Measurements from ENCODE around the gene NCS1. TPM values are rescaled to one million over a fixed set of nuclear protein-coding genes. Genes with fewer than 3 reads are reported as not detected.

The NCS1 gene
- polyA plus RNA-seq, 3 donors: not detected

DNA sequence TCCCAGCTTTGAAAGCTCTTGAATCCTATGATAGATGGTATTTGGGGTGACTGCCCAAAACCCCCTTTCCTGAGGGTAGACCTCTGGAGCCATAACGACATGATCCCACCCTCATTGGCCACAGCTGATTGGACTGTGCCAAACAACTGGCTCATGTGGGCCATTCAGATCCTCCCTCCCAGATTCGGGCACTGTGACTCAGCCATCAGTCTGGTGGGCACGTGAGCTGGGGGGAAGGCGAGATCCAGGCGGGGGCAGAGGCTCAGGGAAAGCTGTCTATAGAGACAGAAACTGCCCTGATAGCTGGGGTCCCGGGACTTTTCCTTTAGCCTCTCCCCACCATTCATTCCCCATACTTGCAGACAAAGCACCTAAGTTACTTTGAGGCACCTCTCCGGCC, 15.1 kb upstream of the NCS1 start:
- intact Hi-C loops (cut with micrococcal nuclease): no loop called here
- H3K4me3 Mint-ChIP-seq: no peak overlapping the region
- 53% methylated on average over 5 of the region's 7 CpGs for WGBS (ENCODE audit: insufficient coverage)
- no peaks in the 10 kb centered on the region for H3K4me1 ChIP-seq (ENCODE audit: control insufficient read depth in 1 of 2, insufficient read depth in 2 of 2, low read length in 2 of 2)
- H4K20me1 ChIP-seq (ENCODE audit: insufficient read depth, low read length): no peaks in the 10 kb centered on the region
- H3K27ac ChIP-seq (ENCODE audit: low read depth in 1 of 2, low read length in 2 of 2): no peak overlapping the region
- no peaks in the 10 kb centered on the region for H3K36me3 ChIP-seq (replicated peaks in 1 of 2; ENCODE audit: control insufficient read depth in 1 of 2, insufficient read depth in 2 of 2, low read length in 2 of 2)
- peaks cover 2 to 8% (median 4%) of the 10 kb centered on the region in 3 donors for H3K27me3 Mint-ChIP-seq (ENCODE audit: low read depth in 3 of 3)
- no peak overlapping the region for H3K4me2 ChIP-seq (replicated peaks; ENCODE audit: extremely low read depth, low read length, poor library complexity, severe bottlenecking)
- H3K9me3 ChIP-seq (replicated peaks in 1 of 2; ENCODE audit: control insufficient read depth in 1 of 2, insufficient read depth in 1 of 2, low read length in 2 of 2): no peaks in the 10 kb centered on the region
- no peak overlapping the region for H2AFZ ChIP-seq (ENCODE audit: insufficient read depth, low read depth, low read length, poor library complexity, severe bottlenecking)
- TF ChIP-seq, protein P1, sequence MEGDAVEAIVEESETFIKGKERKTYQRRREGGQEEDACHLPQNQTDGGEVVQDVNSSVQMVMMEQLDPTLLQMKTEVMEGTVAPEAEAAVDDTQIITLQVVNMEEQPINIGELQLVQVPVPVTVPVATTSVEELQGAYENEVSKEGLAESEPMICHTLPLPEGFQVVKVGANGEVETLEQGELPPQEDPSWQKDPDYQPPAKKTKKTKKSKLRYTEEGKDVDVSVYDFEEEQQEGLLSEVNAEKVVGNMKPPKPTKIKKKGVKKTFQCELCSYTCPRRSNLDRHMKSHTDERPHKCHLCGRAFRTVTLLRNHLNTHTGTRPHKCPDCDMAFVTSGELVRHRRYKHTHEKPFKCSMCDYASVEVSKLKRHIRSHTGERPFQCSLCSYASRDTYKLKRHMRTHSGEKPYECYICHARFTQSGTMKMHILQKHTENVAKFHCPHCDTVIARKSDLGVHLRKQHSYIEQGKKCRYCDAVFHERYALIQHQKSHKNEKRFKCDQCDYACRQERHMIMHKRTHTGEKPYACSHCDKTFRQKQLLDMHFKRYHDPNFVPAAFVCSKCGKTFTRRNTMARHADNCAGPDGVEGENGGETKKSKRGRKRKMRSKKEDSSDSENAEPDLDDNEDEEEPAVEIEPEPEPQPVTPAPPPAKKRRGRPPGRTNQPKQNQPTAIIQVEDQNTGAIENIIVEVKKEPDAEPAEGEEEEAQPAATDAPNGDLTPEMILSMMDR (IDR thresholded peaks at IDR 0.05): no peak
- no peaks in the 10 kb centered on the region for H3K79me2 ChIP-seq (ENCODE audit: insufficient read depth, low read length)
- H3K27ac Mint-ChIP-seq: peak overlapping the region in 1 of 7 donors; percentile 27
- peaks cover 0 to 1% (median 0%) of the 10 kb centered on the region in 7 donors for H3K9me3 Mint-ChIP-seq
- H3K4me3 ChIP-seq (replicated peaks in 1 of 3; ENCODE audit: low read depth in 2 of 3, low read length in 3 of 3): no peak overlapping the region
- H3K9ac ChIP-seq (ENCODE audit: insufficient read depth, low read length, poor library complexity, severe bottlenecking): no peak overlapping the region
- no peak for DNase-seq
- H3K27me3 ChIP-seq (ENCODE audit: control insufficient read depth in 2 of 2, insufficient read depth in 2 of 2, low read length in 2 of 2): no peaks in the 10 kb centered on the region
- H3K36me3 Mint-ChIP-seq: no peaks in the 10 kb centered on the region
- no peaks in the 10 kb centered on the region for H3K4me1 Mint-ChIP-seq

DNA sequence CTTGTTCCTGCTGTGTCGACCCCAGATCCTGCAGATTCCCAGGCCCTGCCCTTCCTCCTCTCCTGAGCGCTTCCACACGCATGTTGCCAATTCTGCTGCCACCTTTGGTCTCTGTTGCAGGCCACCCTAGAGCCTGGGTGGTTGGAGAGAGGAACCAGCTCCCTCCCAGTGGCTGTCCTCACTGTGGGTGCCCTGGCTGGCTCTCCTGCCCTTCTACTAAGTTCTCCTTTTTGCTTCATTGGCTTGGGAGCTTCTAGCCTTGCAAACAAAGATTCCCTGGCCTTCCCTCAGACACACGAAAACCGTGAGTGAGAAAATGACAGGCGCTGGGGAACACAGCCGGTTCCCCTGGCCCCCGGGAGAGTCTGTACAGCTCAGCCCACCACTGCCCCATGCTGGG, 14.2 kb upstream of the NCS1 start:
- Histone ChIP-seq H3K4me1 (ENCODE audit: control insufficient read depth in 1 of 2, insufficient read depth in 2 of 2, low read length in 2 of 2) (no peaks in the 10 kb centered on the region), H3K9me3 (replicated peaks in 1 of 2; ENCODE audit: control insufficient read depth in 1 of 2, insufficient read depth in 1 of 2, low read length in 2 of 2) (no peaks in the 10 kb centered on the region), H3K4me2 (replicated peaks; ENCODE audit: extremely low read depth, low read length, poor library complexity, severe bottlenecking) (no peak overlapping the region), H3K79me2 (ENCODE audit: insufficient read depth, low read length) (no peaks in the 10 kb centered on the region), H2AFZ (ENCODE audit: insufficient read depth, low read depth, low read length, poor library complexity, severe bottlenecking) (no peak overlapping the region), H3K4me3 (replicated peaks in 1 of 3; ENCODE audit: low read depth in 2 of 3, low read length in 3 of 3) (no peak overlapping the region), H3K27ac (ENCODE audit: low read depth in 1 of 2, low read length in 2 of 2) (no peak overlapping the region), H3K9ac (ENCODE audit: insufficient read depth, low read length, poor library complexity, severe bottlenecking) (no peak overlapping the region), H4K20me1 (ENCODE audit: insufficient read depth, low read length) (no peaks in the 10 kb centered on the region), H3K27me3 (ENCODE audit: control insufficient read depth in 2 of 2, insufficient read depth in 2 of 2, low read length in 2 of 2) (no peaks in the 10 kb centered on the region), H3K36me3 (replicated peaks in 1 of 2; ENCODE audit: control insufficient read depth in 1 of 2, insufficient read depth in 2 of 2, low read length in 2 of 2) (no peaks in the 10 kb centered on the region)
- no peaks in the 10 kb centered on the region for H3K4me1 Mint-ChIP-seq
- H3K36me3 Mint-ChIP-seq: no peaks in the 10 kb centered on the region
- H3K27me3 Mint-ChIP-seq (ENCODE audit: low read depth in 3 of 3): peaks cover under 1 to 8% (median 3%) of the 10 kb centered on the region in 3 donors
- no peak overlapping the region for H3K27ac Mint-ChIP-seq
- no peak overlapping the region for H3K4me3 Mint-ChIP-seq
- WGBS (ENCODE audit: insufficient coverage): 86% methylated on average over 2 of the region's 8 CpGs
- intact Hi-C loops (cut with micrococcal nuclease): no loop called here
- peaks cover 0 to 1% (median 0%) of the 10 kb centered on the region in 7 donors for H3K9me3 Mint-ChIP-seq
- no peak for DNase-seq
- TF ChIP-seq, protein P1 (IDR thresholded peaks at IDR 0.05): no peak
